ENCODE data around the gene PCBP4. TPM values are rescaled to one million over a fixed set of nuclear protein-coding genes. Genes with fewer than 3 reads are reported as not detected.

The PCBP4 gene
- total RNA-seq, 1 donor from 2014 or later, result 7.4 TPM

GRCh38 chr3:51974963-51975851, 8.0 kb upstream of the PCBP4 start, which contains the start of gene ABHD14A:
Gene ABHD14A (plus strand): TSS chr3:51975064. CDS start chr3:51975136, 72 bp downstream.
- peak; percentile 77 for ATAC-seq
- peak; percentile 93 for DNase-seq (ENCODE audit: low spot score)

DNA sequence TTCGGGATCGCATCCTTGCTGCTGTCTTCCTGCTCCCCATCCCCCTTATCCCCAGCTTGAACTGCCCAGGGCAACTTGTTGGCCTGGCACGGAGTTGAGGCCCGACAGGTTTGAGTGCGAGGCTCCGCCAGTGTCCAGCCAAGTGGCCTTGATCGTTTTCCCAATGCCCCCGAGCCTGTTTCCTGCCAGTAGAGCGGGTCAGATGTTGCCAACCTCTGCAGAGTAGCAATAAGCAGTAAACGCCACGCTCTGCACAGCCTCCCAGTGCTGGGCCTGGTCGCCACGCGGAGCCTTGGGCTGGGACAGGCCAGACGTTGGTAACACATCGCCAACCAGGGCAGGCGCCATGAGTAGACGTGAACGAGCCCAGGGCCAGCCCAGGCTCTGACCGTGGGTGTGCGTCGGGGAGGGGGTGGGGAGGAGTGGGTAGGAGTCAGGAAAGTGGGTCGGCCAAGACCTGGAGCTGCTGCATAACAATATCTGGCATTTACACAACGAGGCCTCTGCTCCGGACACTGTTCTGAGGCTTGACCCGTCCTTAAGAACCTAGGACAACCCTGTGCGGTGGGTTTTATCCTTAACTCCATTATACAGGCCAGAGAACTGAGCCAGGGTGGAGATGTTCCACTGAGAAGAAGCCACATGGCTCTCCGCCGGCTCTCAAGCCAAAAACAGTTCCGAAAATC, 7.2 kb upstream of the PCBP4 start:
- DNase-seq (ENCODE audit: low spot score) (peak; percentile 90), ATAC-seq (peak; percentile 56)

DNA sequence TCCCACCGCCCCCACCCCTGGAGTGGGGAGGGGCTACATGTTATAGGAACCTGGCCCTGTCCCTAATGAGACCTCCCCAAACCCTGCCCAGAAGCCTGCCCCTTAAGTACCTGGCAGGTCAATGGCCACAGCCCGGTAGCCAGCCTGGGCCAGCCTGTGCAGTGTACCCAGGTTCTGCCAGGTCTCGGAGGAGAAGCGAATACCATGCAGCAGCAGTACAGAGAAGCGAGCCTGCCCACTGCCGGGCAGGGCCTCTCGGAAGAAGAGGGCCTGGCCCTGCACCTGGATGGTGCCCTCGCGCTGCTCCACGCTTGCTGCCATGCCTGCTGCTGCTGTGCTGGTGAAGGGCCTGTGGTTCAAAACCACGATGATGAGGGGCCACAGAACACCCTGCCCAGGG, 4.1 kb upstream of the PCBP4 start:
- DNase-seq (ENCODE audit: low spot score) (no peak), ATAC-seq (no peak)

GRCh38 chr3:51970606-51971300, 3.5 kb upstream of the PCBP4 start:
- ATAC-seq, result peak; percentile 34
- peak; percentile 89 for DNase-seq (ENCODE audit: low spot score)

DNA sequence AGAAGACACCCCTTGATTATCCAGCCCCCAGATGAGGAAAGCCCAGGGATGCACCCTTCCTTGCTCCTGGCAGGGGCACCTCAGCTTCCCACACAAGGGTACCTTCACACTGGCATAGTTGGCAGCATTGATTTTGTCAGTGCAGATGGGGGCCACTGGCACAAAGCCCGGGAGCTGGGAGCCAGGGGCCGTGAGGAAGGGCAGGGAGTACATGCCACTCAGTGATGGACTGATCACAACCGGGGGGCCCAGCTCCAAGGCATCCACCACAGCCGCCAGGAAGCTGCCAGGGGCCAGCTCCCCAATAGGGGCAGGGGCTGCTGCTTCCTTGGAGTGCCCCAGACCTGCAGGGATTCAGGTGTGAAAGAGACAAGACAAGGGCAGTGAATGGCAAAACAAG, 2.6 kb upstream of the PCBP4 start:
- no peak for ATAC-seq
- no peak for DNase-seq (ENCODE audit: low spot score)

- no peak for DNase-seq (ENCODE audit: low spot score)
- ATAC-seq, result no peak
These were observed 1.8 kb upstream of the PCBP4 start for GRCh38 chr3:51968883-51969678.

GRCh38 chr3:51968170-51968775, 1.0 kb upstream of the PCBP4 start:
- DNase-seq (ENCODE audit: low spot score), result no peak
- peak; percentile 33 for ATAC-seq

- no peak for DNase-seq (ENCODE audit: low spot score)
- ATAC-seq, result no peak
These were observed 301 bp downstream of the PCBP4 start for GRCh38 chr3:51966922-51967383.

DNA sequence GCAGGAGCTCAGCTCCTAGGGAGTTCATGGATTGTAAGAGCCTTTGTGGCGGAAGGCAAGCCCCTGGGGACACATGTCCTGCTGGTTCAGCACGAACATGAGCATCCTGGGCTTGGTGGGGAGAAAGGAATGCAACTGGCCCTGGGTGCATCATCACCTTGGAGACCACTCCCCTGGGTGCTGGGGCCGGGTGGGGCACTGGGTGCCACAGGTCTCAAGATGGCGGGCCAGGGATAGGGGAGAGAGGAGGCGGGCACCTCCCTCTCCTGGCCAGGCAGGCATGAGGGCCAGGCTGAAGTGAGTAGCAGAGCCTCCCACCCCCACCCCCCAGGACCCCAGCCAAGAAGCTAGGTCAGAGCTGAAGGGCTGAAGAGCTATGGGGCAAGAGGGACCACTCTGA, 768 bp downstream of the PCBP4 start:
- no peak for ATAC-seq
- DNase-seq (ENCODE audit: low spot score), result no peak

DNA sequence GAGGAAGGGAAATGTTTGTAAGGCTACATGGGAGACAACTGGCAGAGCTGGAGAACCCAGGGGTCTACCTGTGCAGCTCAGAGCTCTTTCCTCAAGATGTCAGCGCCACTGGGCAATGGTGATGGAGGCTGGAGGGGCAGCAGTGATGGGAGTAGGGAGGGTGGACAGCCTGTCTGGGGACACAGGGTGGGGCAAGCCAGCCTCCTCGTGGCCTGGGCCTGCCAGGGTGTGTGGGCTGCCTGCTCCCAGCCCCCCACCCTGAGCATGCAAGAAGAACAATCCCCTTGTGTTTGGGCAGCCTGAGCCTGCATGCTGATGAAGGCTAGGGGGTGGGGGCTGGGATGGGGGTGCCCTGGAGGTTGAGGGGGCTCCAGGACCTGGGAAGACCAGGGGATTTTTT, 1.2 kb downstream of the PCBP4 start:
- DNase-seq (ENCODE audit: low spot score) (no peak), ATAC-seq (no peak)

DNA sequence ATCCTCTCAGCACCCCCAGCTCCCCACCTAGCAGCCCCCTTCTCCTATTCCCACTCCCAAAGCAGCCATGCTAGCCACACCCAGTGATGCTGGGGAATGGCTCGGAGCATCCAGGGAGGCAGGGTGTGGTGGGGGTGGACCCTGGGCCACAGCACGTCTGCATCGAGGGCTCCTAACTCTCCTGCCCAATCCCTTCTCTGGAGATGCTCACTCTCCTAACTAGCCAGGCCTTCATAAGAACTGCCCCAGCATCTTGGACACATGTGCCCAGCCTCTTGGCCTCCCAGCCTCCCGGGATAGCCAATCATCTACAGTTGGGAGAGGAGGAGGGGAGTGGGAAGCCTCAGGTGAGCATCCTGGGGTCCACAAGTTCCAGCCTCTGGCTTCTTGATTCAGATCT, 2.7 kb downstream of the PCBP4 start:
- no peak for ATAC-seq
- no peak for DNase-seq (ENCODE audit: low spot score)

GRCh38 chr3:51963951-51964451, 3.3 kb downstream of the PCBP4 start:
- DNase-seq (ENCODE audit: low spot score), result no peak
- no peak for ATAC-seq

GRCh38 chr3:51962854-51963530, 4.3 kb downstream of the PCBP4 start:
- ATAC-seq, result no peak
- DNase-seq (ENCODE audit: low spot score), result no peak

DNA sequence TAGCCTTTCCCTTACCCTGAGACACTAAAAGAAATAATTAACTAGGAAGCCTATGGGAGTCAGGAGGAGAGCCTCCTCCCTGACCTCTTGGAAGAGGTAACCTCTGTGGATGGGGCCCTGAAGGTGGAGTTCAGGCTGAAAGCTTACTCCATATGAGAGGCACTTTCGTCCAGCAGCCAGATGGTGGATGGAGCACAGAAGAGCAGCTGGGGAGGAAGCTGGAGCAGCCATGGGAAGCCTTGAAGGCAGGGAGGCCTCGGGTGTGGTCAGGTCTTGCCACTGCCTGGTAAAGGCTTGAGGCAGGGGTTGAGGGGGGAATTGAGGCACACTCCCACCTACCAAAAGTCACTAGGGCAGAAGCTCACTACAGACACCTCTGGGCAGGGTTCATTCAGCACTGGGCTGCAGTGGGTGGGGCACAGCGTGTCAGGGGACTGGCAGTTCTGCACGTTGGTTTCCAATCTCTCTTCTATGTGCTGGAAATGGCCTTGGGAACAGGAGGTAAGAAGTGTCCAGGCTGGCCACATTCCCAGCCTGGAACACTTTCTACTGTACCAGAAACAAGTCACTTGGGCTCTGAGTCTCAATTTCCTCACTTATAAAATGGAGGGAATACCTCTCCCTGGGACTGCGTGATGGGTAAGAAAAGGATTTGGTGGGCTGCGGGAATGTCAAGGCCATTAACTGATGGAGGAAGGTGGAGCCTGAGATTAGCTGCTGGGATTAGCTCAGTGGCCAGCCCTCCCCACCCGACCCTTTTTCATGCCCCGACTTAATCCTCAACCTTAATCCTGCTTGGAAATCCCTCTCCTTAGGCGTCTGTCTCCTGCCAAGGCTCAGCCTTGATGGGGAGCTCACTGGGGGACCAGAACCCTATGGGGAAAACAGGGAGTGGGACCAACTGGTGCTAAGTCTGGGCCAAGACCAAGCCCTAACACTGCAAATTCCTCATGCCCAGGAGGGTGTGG, 5.4 kb downstream of the PCBP4 start:
- DNase-seq (ENCODE audit: low spot score), result no peak
- ATAC-seq, result no peak

GRCh38 chr3:51961011-51961410, 6.2 kb downstream of the PCBP4 start:
- DNase-seq (ENCODE audit: low spot score) (no peak), ATAC-seq (no peak)

GRCh38 chr3:51960386-51960785, 6.9 kb downstream of the PCBP4 start:
- no peak for ATAC-seq

DNA sequence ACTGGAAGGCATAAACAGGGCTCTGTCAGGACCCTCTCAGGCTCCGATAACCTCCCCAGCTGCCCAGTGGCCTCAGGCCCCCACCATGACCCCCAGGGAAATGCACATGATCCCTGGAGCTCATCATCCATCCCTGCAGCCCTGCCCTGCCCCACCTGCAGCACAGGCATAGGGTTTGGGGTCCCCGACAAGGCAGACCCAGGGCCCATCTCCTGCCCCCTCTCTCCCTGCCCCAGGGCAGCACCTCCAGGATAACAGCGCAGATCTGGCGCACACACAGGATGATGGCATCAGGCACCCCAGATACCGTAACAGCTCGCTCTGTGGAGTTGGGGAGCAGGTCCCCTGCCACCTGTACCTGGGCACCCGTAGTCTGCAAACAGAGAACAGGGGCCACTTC, 7.6 kb downstream of the PCBP4 start:
- no peak for DNase-seq (ENCODE audit: low spot score)

More at GRCh38 chr3:51960386-51960785, 6.9 kb downstream of the PCBP4 start:
- DNase-seq (ENCODE audit: low spot score), result no peak

More for the DNA sequence above, 7.6 kb downstream of the PCBP4 start:
- no peak for ATAC-seq
